H1 (cell line): ENCODE data around the gene RB1. TPM values are rescaled to one million over a fixed set of nuclear protein-coding genes. Genes with fewer than 3 reads are reported as not detected.

ENCODE experiments used
- CTCF ChIA-PET: fragments of 300-600 bp; sonication (Branson Sonifier 250); formaldehyde crosslinking; loops from one replicate; lab custom pipeline; 2021; ENCODE audit not compliant: partially characterized antibody; lab: Charles Lee
- POLR2A ChIA-PET: fragments of 300-600 bp; sonication (Branson Sonifier 250); formaldehyde crosslinking; loops from one replicate; lab custom pipeline; 2021; ENCODE audit warnings: inconsistent platforms; ENCODE audit not compliant: partially characterized antibody; lab: Charles Lee
- DNase-seq, 2 experiments: peaks; one replicate each; pipeline versions ENCODE4 v3.0.0 to v3.0.0-alpha.2; 2010 to 2022; ENCODE audit warnings: low spot score in 2 of 2, low read depth in 1 of 2, mixed read lengths in 1 of 2
- FAIRE-seq: peaks from 2 replicates; lab custom pipeline; 2011; peaks lifted over from hg19 to GRCh38; lab: Jason Lieb, UNC
- H2AFZ ChIP-seq: 2 replicates; pipeline ENCODE4 v1.8.1; 2012; ENCODE audit warnings: low read length, inconsistent platforms
- H2AK5ac ChIP-seq: 2 replicates; pipeline ENCODE4 v1.6.1; 2013; ENCODE audit warnings: low read depth, low read length
- H2BK120ac ChIP-seq: replicated peaks from 2 replicates; pipeline ENCODE3; 2013; ENCODE audit warnings: low read depth, low read length, inconsistent platforms
- H2BK12ac ChIP-seq: 2 replicates; pipeline ENCODE4 v1.6.1; 2013; ENCODE audit warnings: low read depth, low read length
- H2BK15ac ChIP-seq: 2 replicates; pipeline ENCODE4 v1.6.1; 2013; ENCODE audit warnings: low read length
- H2BK20ac ChIP-seq: 2 replicates; pipeline ENCODE4 v1.6.1; 2013; ENCODE audit warnings: low read length
- H2BK5ac ChIP-seq: 2 replicates; pipeline ENCODE4 v1.6.1; 2013; ENCODE audit warnings: low read depth, low read length
- H3K14ac ChIP-seq: 2 replicates; pipeline ENCODE4 v1.6.1; 2013; ENCODE audit warnings: inconsistent platforms; ENCODE audit not compliant: insufficient read length
- H3K18ac ChIP-seq: 2 replicates; pipeline ENCODE4 v1.6.1; 2013; ENCODE audit warnings: low read length; ENCODE audit errors: extremely low read depth
- H3K23ac ChIP-seq: 2 replicates; pipeline ENCODE4 v1.6.1; 2013; ENCODE audit warnings: inconsistent platforms; ENCODE audit not compliant: insufficient read length
- H3K23me2 ChIP-seq: 2 replicates; pipeline ENCODE4 v1.6.1; 2013; ENCODE audit warnings: low read depth, low read length
- H3K27ac ChIP-seq: 2 replicates; pipeline ENCODE4 v1.6.1; 2011; ENCODE audit warnings: low read depth, low read length, inconsistent platforms
- H3K27me3 ChIP-seq, 4 experiments: replicated peaks in 1 of 4; 1 replicate in 1 of 4; 2 replicates in 3 of 4; pipeline versions ENCODE4 v1.6.1 to v1.8.1; 2011 to 2013; ENCODE audit warnings: low read length in 3 of 4, mild to moderate bottlenecking in 3 of 4, inconsistent platforms in 2 of 4, mixed read lengths in 2 of 4, moderate library complexity in 1 of 4; ENCODE audit not compliant: control insufficient read depth in 3 of 4, insufficient read depth in 3 of 4; ENCODE audit errors: extremely low read depth in 1 of 4
- H3K36me3 ChIP-seq, 4 experiments: 2 replicates each; pipeline versions ENCODE4 v1.6.1 to v1.8.1; 2011 to 2013; ENCODE audit warnings: mild to moderate bottlenecking in 4 of 4, low read length in 3 of 4, moderate library complexity in 2 of 4, control low read depth in 1 of 4, inconsistent platforms in 1 of 4; ENCODE audit not compliant: insufficient read depth in 4 of 4, control insufficient read depth in 2 of 4
- H3K4ac ChIP-seq: replicated peaks from 2 replicates; pipeline ENCODE3; 2013; ENCODE audit warnings: low read length, low read depth, mixed read lengths, inconsistent platforms; ENCODE audit not compliant: insufficient read length
- H3K4me1 ChIP-seq, 4 experiments: replicated peaks in 1 of 4; 1 replicate in 1 of 4; 2 replicates in 3 of 4; pipeline versions ENCODE4 v1.6.1 to v1.8.1; 2011 to 2013; ENCODE audit warnings: low read length in 3 of 4, inconsistent platforms in 2 of 4, mixed read lengths in 1 of 4; ENCODE audit not compliant: insufficient read depth in 4 of 4, control insufficient read depth in 3 of 4
- H3K4me2 ChIP-seq, 2 experiments: 2 replicates each; pipeline versions ENCODE4 v1.6.1 to v1.8.1; 2011 to 2013; ENCODE audit warnings: low read depth in 2 of 2, low read length in 2 of 2, control low read depth in 1 of 2, inconsistent platforms in 1 of 2, mild to moderate bottlenecking in 1 of 2; ENCODE audit not compliant: insufficient read depth in 1 of 2
- H3K4me3 ChIP-seq, 4 experiments: fragments of 200-600, 300-600 bp in 1 of 4; sonication (generic), shearing (Covaris generic), sonication (Bioruptor Twin) in 1 of 4; 2 replicates each; pipeline versions ENCODE4 v1.5.1 to v1.8.1; 2011 to 2016; ENCODE audit warnings: low read length in 4 of 4, low read depth in 3 of 4, control low read depth in 2 of 4, inconsistent platforms in 2 of 4, mild to moderate bottlenecking in 2 of 4, mixed read lengths in 1 of 4, moderate library complexity in 1 of 4; ENCODE audit not compliant: insufficient read depth in 2 of 4; ENCODE audit errors: extremely low read depth in 1 of 4
- H3K56ac ChIP-seq: replicated peaks from 2 replicates; pipeline ENCODE3; 2013; ENCODE audit warnings: low read depth, mild to moderate bottlenecking, mixed read lengths, low read length, inconsistent platforms; ENCODE audit not compliant: insufficient read length
- H3K79me1 ChIP-seq: 2 replicates; pipeline ENCODE4 v1.6.1; 2013; ENCODE audit warnings: low read depth, low read length, control low read depth
- H3K79me2 ChIP-seq, 2 experiments: 2 replicates each; pipeline versions ENCODE4 v1.6.1 to v1.8.1; 2012 to 2013; ENCODE audit warnings: low read length in 2 of 2, mild to moderate bottlenecking in 2 of 2, inconsistent platforms in 1 of 2; ENCODE audit not compliant: insufficient read depth in 2 of 2, control insufficient read depth in 1 of 2
- H3K9ac ChIP-seq, 4 experiments: replicated peaks in 1 of 4; 1 replicate in 1 of 4; 2 replicates in 3 of 4; pipeline versions ENCODE4 v1.6.1 to v1.8.1; 2011 to 2013; ENCODE audit warnings: low read depth in 3 of 4, low read length in 3 of 4, control low read depth in 2 of 4, mild to moderate bottlenecking in 2 of 4, moderate library complexity in 2 of 4, inconsistent platforms in 1 of 4; ENCODE audit errors: extremely low read depth in 1 of 4
- H3K9me3 ChIP-seq, 2 experiments: 2 replicates each; pipeline versions ENCODE4 v1.6.1 to v1.8.1; 2012 to 2013; ENCODE audit warnings: mild to moderate bottlenecking in 2 of 2, moderate library complexity in 2 of 2, control low read depth in 1 of 2, inconsistent platforms in 1 of 2, low read depth in 1 of 2, low read length in 1 of 2, mixed read lengths in 1 of 2; ENCODE audit not compliant: insufficient read depth in 2 of 2
- H4K20me1 ChIP-seq, 2 experiments: replicated peaks in 1 of 2; 2 replicates each; pipeline versions ENCODE3 to v1.8.1; 2011 to 2013; ENCODE audit warnings: inconsistent platforms in 2 of 2, low read length in 2 of 2, mild to moderate bottlenecking in 1 of 2; ENCODE audit not compliant: insufficient read depth in 2 of 2, control insufficient read depth in 1 of 2
- H4K5ac ChIP-seq: 2 replicates; pipeline ENCODE4 v1.6.1; 2013; ENCODE audit warnings: low read length, low read depth, mixed read lengths, inconsistent platforms; ENCODE audit not compliant: insufficient read length
- H4K8ac ChIP-seq: 2 replicates; pipeline ENCODE4 v1.8.0; 2013; ENCODE audit warnings: mild to moderate bottlenecking, moderate library complexity, low read length, inconsistent platforms; ENCODE audit not compliant: insufficient read depth; ENCODE audit errors: extremely low read depth
- H4K91ac ChIP-seq: replicated peaks from 2 replicates; pipeline ENCODE3; 2013; ENCODE audit warnings: low read length, mixed read lengths, inconsistent platforms; ENCODE audit not compliant: insufficient read length
- BCL11A ChIP-seq, 2 experiments: IDR thresholded peaks; one replicate each; pipeline ENCODE4 v1.6.1; 2011; ENCODE audit warnings: low read depth in 2 of 2, low read length in 2 of 2, mild to moderate bottlenecking in 2 of 2
- MAFK ChIP-seq: IDR thresholded peaks from 2 replicates; pipeline ENCODE4 v1.6.1; 2012; ENCODE audit warnings: low read depth, mild to moderate bottlenecking, improper control_type of control experiment, low read length
- ZNF274 ChIP-seq: IDR thresholded peaks from 2 replicates; pipeline ENCODE4 v1.7.0; 2012; ENCODE audit warnings: low read length, borderline replicate concordance; ENCODE audit errors: extremely low read depth
- WGBS, 2 experiments: shearing (Covaris generic) in 1 of 2; methylation state at CpG; one replicate each; pipeline versions ENCODE4 v1.1.6 to v1.1.7; 2013 to 2015; ENCODE audit warnings: low lambda C conversion rate in 2 of 2, mixed read lengths in 2 of 2, inconsistent platforms in 1 of 2, low coverage in 1 of 2, missing lambda C conversion rate in 1 of 2; ENCODE audit not compliant: insufficient replicate concordance in 2 of 2, insufficient coverage in 1 of 2, insufficient read length in 1 of 2; ENCODE audit errors: extremely low coverage in 1 of 2, missing lambda C conversion rate in 1 of 2; 5-methylcytosine and 5-hydroxymethylcytosine counted together
- polyA plus RNA-seq, 7 experiments: library from polyadenylated mRNA; depleted of rRNA in 3 of 7; stranded (reverse) in 5 of 7; unstranded in 2 of 7; fragments of >200 nt in 5 of 7; fragments of 200-250 nt in 2 of 7; gene quantifications; 1 replicate in 5 of 7; 2 replicates in 1 of 7; 4 replicates in 1 of 7; pipeline versions ENCODE4 v1.2.1 to v1.2.3, GENCODE V29; 2011 to 2013; ENCODE audit warnings: missing spikeins in 2 of 7, mixed read lengths in 2 of 7
- total RNA-seq: library from RNA; stranded (reverse); fragmentation: NEBNext Ultra II Directional; extraction: Animal tissue kit (Norgen Biotek cat#: 25700); gene quantifications from 2 replicates; pipeline ENCODE4 v1.2.1, GENCODE V29; 2021

RB1 gene
- total and polyA plus RNA-seq, 2 of the 8 experiments (the other 6 are each of a cell fraction or from before 2014, with no cell fraction given), result 4.1 to 17.5 TPM

GRCh38 chr13:48434200-48434599, 130.6 kb downstream of the RB1 start:
- no peak overlapping the region for H3K56ac ChIP-seq
- no peak overlapping the region for H2AK5ac ChIP-seq
- no peak overlapping the region for H2BK12ac ChIP-seq
- CTCF ChIA-PET, result no interaction called here
- H2BK15ac ChIP-seq, result no peak overlapping the region
- no peak overlapping the region for H4K5ac ChIP-seq
- H3K4ac ChIP-seq, result no peak overlapping the region
- no peaks in the 10 kb centered on the region for H3K27me3 ChIP-seq
- H4K20me1 ChIP-seq, result no peaks in the 10 kb centered on the region
- FAIRE-seq (no peak), DNase-seq (no peak)
- H3K18ac ChIP-seq, result no peak overlapping the region
- POLR2A ChIA-PET, result no interaction called here
- H2BK5ac ChIP-seq, result no peak overlapping the region
- H3K14ac ChIP-seq, result no peak overlapping the region
- no peak overlapping the region for H3K23ac ChIP-seq
- no peak overlapping the region for H2BK120ac ChIP-seq
- H3K36me3 ChIP-seq, result no peaks in the 10 kb centered on the region
- H2BK20ac ChIP-seq, result no peak overlapping the region
- no peak overlapping the region for H3K4me2 ChIP-seq
- H3K9me3 ChIP-seq, result no peaks in the 10 kb centered on the region
- no peak overlapping the region for H4K8ac ChIP-seq
- H3K4me1 ChIP-seq, result no peaks in the 10 kb centered on the region
- 89% methylated on average over 3 of the region's 3 CpGs; no CpG with 5 or more reads in 1 of the 2 experiments for WGBS, 2 experiments
- H4K91ac ChIP-seq, result no peak overlapping the region
- H3K27ac ChIP-seq, result no peak overlapping the region
- H3K79me1 ChIP-seq, result no peaks in the 10 kb centered on the region
- no peak overlapping the region for H3K4me3 ChIP-seq
- H3K23me2 ChIP-seq, result no peaks in the 10 kb centered on the region
- TF ChIP-seq MAFK, result peak; percentile 69; the same call in 1 of the 2 replicates
- no peak for TF ChIP-seq BCL11A (IDR thresholded peaks at IDR 0.05; ENCODE audit: low read depth in 2 of 2, low read length in 2 of 2)
- no peak for TF ChIP-seq ZNF274
- no peak overlapping the region for H2AFZ ChIP-seq
- H3K9ac ChIP-seq, result no peak overlapping the region
- H3K79me2 ChIP-seq, result no peaks in the 10 kb centered on the region
